ENCODE measurements around the gene LYL1. TPM values are rescaled to one million over a fixed set of nuclear protein-coding genes. Genes with fewer than 3 reads are reported as not detected.

LYL1 gene
- total and polyA plus RNA-seq, 9 of the 15 experiments (the other 6 are each of a cell fraction or from before 2014, with no cell fraction given): 1.3 to 266 (median 34.0) TPM

GRCh38 chr19:13051557-13052165 lies 51.0 kb downstream of the LYL1 start (continued):
- TF ChIP-seq ZNF277 (CRISPR knock-in tag; IDR thresholded peaks at IDR 0.05; ENCODE audit: borderline replicate concordance): no peak
- no peak for TF ChIP-seq HMG20A (CRISPR knock-in tag; conservative IDR thresholded peaks at IDR 0.05)
- no peak for TF ChIP-seq RFX5 (IDR thresholded peaks at IDR 0.05; ENCODE audit: low read depth, low read length)
- TF ChIP-seq E2F8 (IDR thresholded peaks at IDR 0.05; ENCODE audit: low read depth, partially characterized antibody): peak; percentile 34
- no peak for TF ChIP-seq MYBL2 (IDR thresholded peaks at IDR 0.05; ENCODE audit: low read depth)
- no peak for TF ChIP-seq MYBL2 (CRISPR knock-in tag; IDR thresholded peaks at IDR 0.05; ENCODE audit: borderline replicate concordance)
- no peak for TF ChIP-seq ZHX1 (conservative IDR thresholded peaks at IDR 0.05; ENCODE audit: low read length)
- no peak for TF ChIP-seq CCAR2 (IDR thresholded peaks at IDR 0.05; ENCODE audit: low read depth, low read length)
- no peak for TF ChIP-seq NCOA4 (IDR thresholded peaks at IDR 0.05; ENCODE audit: partially characterized antibody)
- peak; percentile 78 for TF ChIP-seq VEZF1 (CRISPR knock-in tag; IDR thresholded peaks at IDR 0.05)
- TF ChIP-seq TCF7L2 (IDR thresholded peaks at IDR 0.05; ENCODE audit: low read depth, low read length): no peak
- peak; percentile 92 to 97 for TF ChIP-seq FOXK2 (conservative IDR thresholded peaks at IDR 0.05 in 1 of 2, IDR thresholded peaks at IDR 0.05 in 1 of 2; ENCODE audit: low read depth in 2 of 2)
- no peak; a peak in 1 of 4 replicates for TF ChIP-seq TEAD1 (CRISPR knock-in tag; IDR thresholded peaks at IDR 0.05)
- peak; percentile 90; the same call in 1 of the 2 replicates for TF ChIP-seq CTBP1 (IDR thresholded peaks at IDR 0.05; ENCODE audit: borderline replicate concordance)
- TF ChIP-seq TFAM (CRISPR knock-in tag; conservative IDR thresholded peaks at IDR 0.05): no peak
- no peak for TF ChIP-seq ID3 (CRISPR knock-in tag; IDR thresholded peaks at IDR 0.05)
- TF ChIP-seq ID3 (tag; IDR thresholded peaks at IDR 0.05): peak; percentile 66; the same call in 1 of the 2 replicates
- TF ChIP-seq COPS2 (conservative IDR thresholded peaks at IDR 0.05): no peak

Measured in K562 (cell line).